Forelimb muscle (tissue), 1 donor: ENCODE results near the gene INTS1. TPM values are rescaled to one million over a fixed set of nuclear protein-coding genes. Genes with fewer than 3 reads are reported as not detected.
"Not testable (repeated sequence)": the region's sequence is repeated elsewhere in the genome, so short reads cannot be mapped to it uniquely, and the experiment has no call there.

ENCODE experiments used
- DNase-seq: peaks from one replicate; pipeline ENCODE4 v3.0.0-alpha.2; 2013; ENCODE audit warnings: low read depth
- polyA plus RNA-seq: library from polyadenylated mRNA; unstranded; fragments of 120-200 nt; gene quantifications from one replicate; pipeline ENCODE4 v1.2.1, GENCODE V29; 2013; ENCODE audit not compliant: insufficient read length

Gene INTS1
- polyA plus RNA-seq, 1 donor: 39.5 TPM

- no peak for DNase-seq
Observed at GRCh38 chr7:1529383-1530116, 25.4 kb upstream of the INTS1 start.

GRCh38 chr7:1526271-1526754 is 22.1 kb upstream of the INTS1 start:
- no peak for DNase-seq

GRCh38 chr7:1525409-1525808 is 21.2 kb upstream of the INTS1 start:
- no peak for DNase-seq

- no peak for DNase-seq
Observed at GRCh38 chr7:1523844-1524243, 19.7 kb upstream of the INTS1 start.

- no peak for DNase-seq
Observed at GRCh38 chr7:1523208-1523607, 19.0 kb upstream of the INTS1 start.

GRCh38 chr7:1521456-1521855 is 17.3 kb upstream of the INTS1 start:
- no peak for DNase-seq

GRCh38 chr7:1520539-1521234 is 16.5 kb upstream of the INTS1 start:
- no peak for DNase-seq

- DNase-seq: not testable (repeated sequence)
Observed at GRCh38 chr7:1519322-1519922, 15.2 kb upstream of the INTS1 start.

- DNase-seq: no peak
Observed at GRCh38 chr7:1516586-1517251, 12.5 kb upstream of the INTS1 start.

- not testable (repeated sequence) for DNase-seq
Observed at GRCh38 chr7:1515509-1515967, 11.3 kb upstream of the INTS1 start.

- DNase-seq: no peak
Observed at GRCh38 chr7:1514995-1515401, 10.8 kb upstream of the INTS1 start.

GRCh38 chr7:1514407-1514806 is 10.2 kb upstream of the INTS1 start:
- DNase-seq: no peak

- no peak for DNase-seq
Observed at GRCh38 chr7:1513657-1514095, 9.5 kb upstream of the INTS1 start.

GRCh38 chr7:1512781-1513656 is 8.8 kb upstream of the INTS1 start:
- no peak for DNase-seq

GRCh38 chr7:1511444-1512422 is 7.5 kb upstream of the INTS1 start:
- DNase-seq: no peak

- DNase-seq: no peak
Observed at GRCh38 chr7:1510780-1511154, 6.6 kb upstream of the INTS1 start.

- no peak for DNase-seq
Observed at GRCh38 chr7:1509226-1509625, 5.0 kb upstream of the INTS1 start.

- DNase-seq: no peak
Observed at GRCh38 chr7:1508277-1508758, 4.1 kb upstream of the INTS1 start.

GRCh38 chr7:1505731-1506550 is 1.8 kb upstream of the INTS1 start:
- no peak for DNase-seq
